ENCODE data around the gene BMP6. TPM values are rescaled to one million over a fixed set of nuclear protein-coding genes. Genes with fewer than 3 reads are reported as not detected.

The BMP6 gene
- total RNA-seq, 1 donor, result 0.72 TPM

GRCh38 chr6:7918403-7918802, 192.5 kb downstream of the BMP6 start:
- no peak for DNase-seq (ENCODE audit: insufficient read length, low spot score, missing footprints)
- no peaks in the 10 kb centered on the region for H3K27me3 ChIP-seq (ENCODE audit: insufficient read depth, low read length)
- no peak overlapping the region for H2AFZ ChIP-seq (ENCODE audit: low read length)
- H3K4me3 ChIP-seq (ENCODE audit: insufficient read depth, low read length), result no peak overlapping the region
- H3K79me2 ChIP-seq (ENCODE audit: insufficient read depth, low read length), result no peaks in the 10 kb centered on the region
- H3K4me1 ChIP-seq (ENCODE audit: insufficient read depth, low read length), result peaks cover 17% of the 10 kb centered on the region
- H3K9me3 ChIP-seq (ENCODE audit: low read depth, low read length), result no peaks in the 10 kb centered on the region
- TF ChIP-seq CTCF (IDR thresholded peaks at IDR 0.05; ENCODE audit: extremely low read depth, low read depth, low read length), result no peak
- H4K20me1 ChIP-seq (ENCODE audit: insufficient read depth, low read length), result no peaks in the 10 kb centered on the region
- no peak overlapping the region for H3K27ac ChIP-seq (ENCODE audit: low read depth, low read length)
- H3K4me2 ChIP-seq (ENCODE audit: insufficient read depth, low read length), result no peak overlapping the region
- no peaks in the 10 kb centered on the region for H3K36me3 ChIP-seq (ENCODE audit: insufficient read depth, low read length)

- Histone ChIP-seq H3K79me2 (ENCODE audit: insufficient read depth, low read length) (no peaks in the 10 kb centered on the region), H3K27me3 (ENCODE audit: insufficient read depth, low read length) (peaks cover 3% of the 10 kb centered on the region), H3K4me3 (ENCODE audit: insufficient read depth, low read length) (no peak overlapping the region), H3K4me1 (ENCODE audit: insufficient read depth, low read length) (peaks cover 17% of the 10 kb centered on the region), H3K36me3 (ENCODE audit: insufficient read depth, low read length) (no peaks in the 10 kb centered on the region), H4K20me1 (ENCODE audit: insufficient read depth, low read length) (no peaks in the 10 kb centered on the region), H3K27ac (ENCODE audit: low read depth, low read length) (no peak overlapping the region), H2AFZ (ENCODE audit: low read length) (no peak overlapping the region), H3K9me3 (ENCODE audit: low read depth, low read length) (no peaks in the 10 kb centered on the region), H3K4me2 (ENCODE audit: insufficient read depth, low read length) (peak overlapping the region; percentile 9)
- no peak for DNase-seq (ENCODE audit: insufficient read length, low spot score, missing footprints)
- TF ChIP-seq CTCF (IDR thresholded peaks at IDR 0.05; ENCODE audit: extremely low read depth, low read depth, low read length), result no peak
Observed at GRCh38 chr6:7919871-7920270, 194.0 kb downstream of the BMP6 start.

- H3K27me3 ChIP-seq (ENCODE audit: insufficient read depth, low read length), result peaks cover 3% of the 10 kb centered on the region
- no peak for DNase-seq (ENCODE audit: insufficient read length, low spot score, missing footprints)
- TF ChIP-seq CTCF (IDR thresholded peaks at IDR 0.05; ENCODE audit: extremely low read depth, low read depth, low read length), result no peak
Observed at GRCh38 chr6:7920425-7920824, 194.5 kb downstream of the BMP6 start.

GRCh38 chr6:7921046-7921445, 195.1 kb downstream of the BMP6 start:
- Histone ChIP-seq H3K79me2 (ENCODE audit: insufficient read depth, low read length) (no peaks in the 10 kb centered on the region), H3K4me1 (ENCODE audit: insufficient read depth, low read length) (peaks cover 8% of the 10 kb centered on the region), H4K20me1 (ENCODE audit: insufficient read depth, low read length) (no peaks in the 10 kb centered on the region), H3K4me3 (ENCODE audit: insufficient read depth, low read length) (no peak overlapping the region), H3K9me3 (ENCODE audit: low read depth, low read length) (no peaks in the 10 kb centered on the region), H3K4me2 (ENCODE audit: insufficient read depth, low read length) (no peak overlapping the region), H3K36me3 (ENCODE audit: insufficient read depth, low read length) (no peaks in the 10 kb centered on the region), H3K27me3 (ENCODE audit: insufficient read depth, low read length) (peaks cover 3% of the 10 kb centered on the region), H2AFZ (ENCODE audit: low read length) (no peak overlapping the region), H3K27ac (ENCODE audit: low read depth, low read length) (no peak overlapping the region)
- no peak for DNase-seq (ENCODE audit: insufficient read length, low spot score, missing footprints)
- TF ChIP-seq CTCF (IDR thresholded peaks at IDR 0.05; ENCODE audit: extremely low read depth, low read depth, low read length), result no peak

More at GRCh38 chr6:7920425-7920824, 194.5 kb downstream of the BMP6 start:
- Histone ChIP-seq H2AFZ (ENCODE audit: low read length) (no peak overlapping the region), H3K9me3 (ENCODE audit: low read depth, low read length) (no peaks in the 10 kb centered on the region), H3K36me3 (ENCODE audit: insufficient read depth, low read length) (no peaks in the 10 kb centered on the region), H4K20me1 (ENCODE audit: insufficient read depth, low read length) (no peaks in the 10 kb centered on the region), H3K27ac (ENCODE audit: low read depth, low read length) (no peak overlapping the region), H3K4me2 (ENCODE audit: insufficient read depth, low read length) (peak overlapping the region; percentile 9), H3K4me3 (ENCODE audit: insufficient read depth, low read length) (no peak overlapping the region), H3K79me2 (ENCODE audit: insufficient read depth, low read length) (no peaks in the 10 kb centered on the region), H3K4me1 (ENCODE audit: insufficient read depth, low read length) (peaks cover 13% of the 10 kb centered on the region)

All from osteoblast (primary cell).